ENCODE results near the gene PNPLA7.

DNA sequence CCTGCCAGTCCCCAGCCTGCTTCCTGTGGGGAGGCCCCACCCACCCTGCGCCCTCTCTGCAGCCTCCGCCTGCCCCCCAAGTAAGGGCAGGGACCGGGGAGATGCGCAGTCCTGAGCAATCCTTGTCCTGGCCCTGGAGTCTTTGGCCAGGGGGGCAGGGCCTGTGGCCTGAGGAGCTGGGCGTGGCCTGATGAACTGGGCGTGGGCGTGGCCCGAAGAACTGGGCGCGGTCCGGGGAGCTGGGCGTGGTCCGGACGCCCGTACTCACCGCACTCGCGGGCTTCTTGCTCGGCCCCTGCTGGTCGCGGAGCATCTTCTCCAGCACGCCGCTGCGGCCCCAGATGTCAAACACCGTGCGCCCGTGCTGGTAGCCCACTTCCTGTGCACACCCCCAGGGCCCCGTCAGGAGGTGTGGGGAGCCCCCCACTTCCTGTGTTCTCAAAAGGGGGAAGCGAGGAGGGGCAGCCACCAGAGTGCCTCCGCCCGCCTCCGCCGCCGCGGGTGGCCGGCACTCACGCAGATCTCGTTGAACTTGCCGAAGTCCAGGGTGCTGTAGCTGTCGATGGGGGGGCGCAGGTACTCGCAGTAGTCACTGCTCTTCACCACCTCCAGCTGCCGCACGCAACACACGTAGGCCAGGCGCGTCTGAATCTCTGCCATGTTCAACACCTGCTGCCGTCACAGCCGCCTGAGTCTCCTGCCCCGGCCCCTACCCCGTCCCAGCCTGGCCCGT is 88.4 kb downstream of the PNPLA7 start:
- TF ChIP-seq EZH2 (IDR thresholded peaks at IDR 0.05) (no peak), EZH2phosphoT487 (IDR thresholded peaks at IDR 0.05; ENCODE audit: borderline replicate concordance) (no peak), SP1 (IDR thresholded peaks at IDR 0.05; ENCODE audit: low read depth) (no peak)
- TF ChIP-seq, protein P1, sequence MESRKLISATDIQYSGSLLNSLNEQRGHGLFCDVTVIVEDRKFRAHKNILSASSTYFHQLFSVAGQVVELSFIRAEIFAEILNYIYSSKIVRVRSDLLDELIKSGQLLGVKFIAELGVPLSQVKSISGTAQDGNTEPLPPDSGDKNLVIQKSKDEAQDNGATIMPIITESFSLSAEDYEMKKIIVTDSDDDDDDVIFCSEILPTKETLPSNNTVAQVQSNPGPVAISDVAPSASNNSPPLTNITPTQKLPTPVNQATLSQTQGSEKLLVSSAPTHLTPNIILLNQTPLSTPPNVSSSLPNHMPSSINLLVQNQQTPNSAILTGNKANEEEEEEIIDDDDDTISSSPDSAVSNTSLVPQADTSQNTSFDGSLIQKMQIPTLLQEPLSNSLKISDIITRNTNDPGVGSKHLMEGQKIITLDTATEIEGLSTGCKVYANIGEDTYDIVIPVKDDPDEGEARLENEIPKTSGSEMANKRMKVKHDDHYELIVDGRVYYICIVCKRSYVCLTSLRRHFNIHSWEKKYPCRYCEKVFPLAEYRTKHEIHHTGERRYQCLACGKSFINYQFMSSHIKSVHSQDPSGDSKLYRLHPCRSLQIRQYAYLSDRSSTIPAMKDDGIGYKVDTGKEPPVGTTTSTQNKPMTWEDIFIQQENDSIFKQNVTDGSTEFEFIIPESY (IDR thresholded peaks at IDR 0.05; ENCODE audit: extremely low read depth, insufficient replicate concordance, low read length): no peak
